GM18873 (cell line): ENCODE results near the gene GPX3.
A peak's percentile ranks its signal among the peaks of the same experiment; 100 is the strongest.

Experiments used
- ATAC-seq: cut with Tn5 transposase; IDR thresholded peaks from one replicate; pipeline ENCODE4 v1.9.1; 2021; ENCODE audit warnings: mild to moderate bottlenecking, moderate library complexity, moderate number of reproducible peaks; ENCODE audit not compliant: unreplicated experiment, low FRiP score

Gene GPX3

GRCh38 chr5:151055336-151055735 lies 34.9 kb downstream of the GPX3 start:
- no peak for ATAC-seq

GRCh38 chr5:151056379-151057325 lies 36.3 kb downstream of the GPX3 start:
- no peak for ATAC-seq

- ATAC-seq, result no peak
Observed at GRCh38 chr5:151058301-151058700, 37.9 kb downstream of the GPX3 start.

GRCh38 chr5:151058891-151059489 lies 38.6 kb downstream of the GPX3 start:
- no peak for ATAC-seq

- ATAC-seq, result no peak
Observed at GRCh38 chr5:151060742-151061141, 40.4 kb downstream of the GPX3 start.

- ATAC-seq, result no peak
Observed at GRCh38 chr5:151062405-151063141, 42.2 kb downstream of the GPX3 start.

- ATAC-seq, result no peak
Observed at GRCh38 chr5:151063142-151063989, 43.0 kb downstream of the GPX3 start.

GRCh38 chr5:151064916-151065499 lies 44.6 kb downstream of the GPX3 start:
- ATAC-seq, result no peak

GRCh38 chr5:151065609-151066008 lies 45.2 kb downstream of the GPX3 start:
- no peak for ATAC-seq

- ATAC-seq, result no peak
Observed at GRCh38 chr5:151066920-151067319, 46.5 kb downstream of the GPX3 start.

GRCh38 chr5:151067632-151068432 lies 47.4 kb downstream of the GPX3 start:
- no peak for ATAC-seq

GRCh38 chr5:151068433-151069197 lies 48.2 kb downstream of the GPX3 start:
- peak; percentile 54 for ATAC-seq

GRCh38 chr5:151070449-151070848 lies 50.1 kb downstream of the GPX3 start:
- no peak for ATAC-seq

- no peak for ATAC-seq
Observed at GRCh38 chr5:151071021-151071420, 50.6 kb downstream of the GPX3 start.

- no peak for ATAC-seq
Observed at GRCh38 chr5:151071848-151072629, 51.6 kb downstream of the GPX3 start.

- no peak for ATAC-seq
Observed at GRCh38 chr5:151072630-151073025, 52.2 kb downstream of the GPX3 start.

GRCh38 chr5:151073280-151073679 lies 52.9 kb downstream of the GPX3 start:
- no peak for ATAC-seq

- ATAC-seq, result no peak
Observed at GRCh38 chr5:151074557-151074956, 54.2 kb downstream of the GPX3 start.
